IPS-NIHi7 (cell line): ENCODE measurements around the gene MTMR6.

ENCODE experiments used
- DNase-seq: peaks from one replicate; pipeline ENCODE4 v3.0.0; 2012; ENCODE audit warnings: mixed read lengths; ENCODE audit errors: extremely low spot score

Gene MTMR6

DNA sequence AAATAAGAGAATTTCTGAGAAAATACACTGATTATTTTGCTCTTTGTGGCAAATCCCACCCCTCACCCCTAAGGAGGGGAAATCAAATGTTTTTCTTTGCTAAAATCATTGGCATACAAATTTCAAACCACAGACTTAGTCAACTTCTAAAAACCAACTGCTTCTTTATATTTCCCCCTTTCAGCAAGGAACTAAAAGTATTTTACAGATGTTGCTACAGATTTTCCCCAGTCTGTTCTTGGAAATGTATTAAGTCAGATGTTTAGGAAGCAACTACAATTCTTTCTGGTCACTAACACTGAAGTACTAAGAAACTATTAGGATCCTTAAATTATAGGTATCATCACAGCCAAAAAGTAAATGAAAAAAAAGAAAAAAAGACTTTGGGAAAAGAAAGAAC is 6.9 kb downstream of the MTMR6 start:
- no peak for DNase-seq

DNA sequence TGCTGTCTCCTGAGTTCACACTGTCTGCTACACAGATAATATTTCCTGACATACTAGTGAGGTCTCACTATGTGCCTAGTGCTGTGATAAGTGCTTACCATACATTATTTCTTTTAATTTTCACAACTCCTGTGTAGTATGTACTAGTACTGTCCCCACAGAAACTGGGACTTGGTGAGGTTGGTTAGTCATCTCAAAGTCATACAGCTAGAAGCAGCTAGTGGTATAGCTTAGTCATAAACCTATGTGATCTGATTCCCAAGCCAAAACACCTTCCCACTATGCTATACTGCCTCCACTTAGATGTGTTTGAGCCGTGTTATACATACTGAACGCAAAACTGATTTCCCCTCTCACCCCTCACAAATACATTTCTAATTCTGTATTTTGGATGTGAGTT is 10.5 kb downstream of the MTMR6 start:
- DNase-seq: no peak

DNA sequence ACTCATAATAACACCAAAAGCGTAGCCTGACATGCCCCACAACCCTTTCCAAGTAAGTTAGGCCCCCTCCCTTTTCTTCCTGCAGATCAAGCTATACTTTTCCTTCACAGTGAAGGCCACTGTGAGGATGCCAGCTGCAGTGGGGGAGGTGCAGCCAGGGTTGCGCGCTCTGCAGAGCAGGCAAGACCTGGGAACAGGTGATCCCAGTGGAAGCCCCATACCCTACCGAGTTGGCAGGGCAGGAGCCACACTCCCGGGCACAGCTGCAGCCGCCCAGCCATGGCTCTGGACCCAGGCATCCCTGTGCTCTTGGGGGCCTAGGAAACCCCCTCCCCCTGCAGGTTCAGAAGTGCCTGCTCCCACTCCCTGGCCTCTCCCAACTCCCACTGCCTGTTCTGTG is 18.7 kb downstream of the MTMR6 start:
- no peak for DNase-seq

DNA sequence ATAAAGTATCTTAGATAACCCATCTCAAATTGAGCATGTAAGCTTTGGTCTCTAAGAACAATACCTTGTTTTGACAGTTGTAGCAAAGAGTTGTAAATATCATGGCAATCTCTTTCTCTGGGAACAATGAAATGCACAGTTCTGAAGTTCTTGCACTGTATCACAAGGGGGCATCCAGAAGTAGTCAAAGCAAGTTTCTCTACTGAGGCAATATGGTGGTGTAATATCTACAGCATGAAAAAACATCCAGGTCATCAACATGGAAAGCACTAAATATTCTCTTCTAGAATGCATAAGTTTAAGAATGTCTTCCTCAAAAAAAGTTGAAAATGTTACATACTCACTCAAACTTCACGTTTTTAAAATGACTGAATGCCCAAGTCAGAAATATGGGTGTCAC is 19.6 kb downstream of the MTMR6 start:
- no peak for DNase-seq

DNA sequence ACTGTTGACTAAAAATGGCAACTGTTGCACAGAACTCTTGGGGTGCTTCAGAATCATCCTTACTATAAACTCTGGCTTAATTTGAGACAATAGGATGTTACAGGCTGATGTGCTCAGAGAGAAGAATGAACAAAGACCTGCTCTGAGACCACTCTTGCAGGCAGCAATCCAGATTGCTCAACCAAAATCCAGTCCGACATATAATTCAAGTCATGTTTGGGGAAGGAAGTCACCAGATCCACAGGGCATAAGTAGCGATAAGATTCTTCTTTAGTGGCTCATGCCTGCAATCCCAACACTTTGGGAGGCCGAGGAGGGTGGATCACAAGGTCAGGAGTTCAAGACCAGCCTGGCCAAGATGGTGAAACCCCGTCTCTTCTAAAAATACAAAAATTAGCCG is 20.6 kb downstream of the MTMR6 start:
- no peak for DNase-seq

DNA sequence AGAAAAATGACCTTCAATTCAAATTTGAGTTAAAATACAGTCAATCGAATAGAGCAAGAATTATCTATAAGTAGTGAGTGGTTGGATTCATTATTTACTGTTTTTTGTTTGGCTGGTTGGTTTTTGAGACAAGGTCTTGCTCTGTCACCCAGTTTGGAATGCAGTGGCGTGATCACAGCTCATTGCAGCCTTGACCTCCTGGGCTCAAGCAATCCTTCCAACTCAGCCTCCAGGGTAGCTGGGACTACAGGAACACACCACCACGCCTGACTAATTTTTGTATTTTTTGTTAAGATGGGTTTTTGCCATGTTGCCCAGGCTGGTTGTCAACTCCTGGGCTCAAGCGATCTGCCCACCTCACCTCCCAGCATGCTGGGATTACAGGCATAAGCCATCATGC is 25.0 kb downstream of the MTMR6 start:
- DNase-seq: no peak

DNA sequence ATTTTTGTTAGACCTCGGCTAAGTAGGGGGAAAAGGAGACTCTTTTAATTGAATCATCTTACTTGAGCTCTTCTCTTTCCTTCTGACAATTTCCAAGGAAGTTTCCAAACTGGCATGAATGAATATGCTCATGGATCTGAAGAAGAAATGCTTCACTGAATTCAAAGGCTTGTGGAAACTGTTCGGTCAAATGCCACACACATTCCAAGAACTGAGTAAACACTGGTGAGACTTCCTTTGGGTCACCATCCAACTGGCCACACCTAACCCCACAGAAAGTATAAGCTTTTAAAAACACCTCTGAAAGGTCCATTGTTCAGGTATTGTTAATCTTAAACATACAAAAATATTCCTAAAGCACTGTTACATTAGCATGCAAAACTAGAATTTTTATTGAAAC is 33.6 kb downstream of the MTMR6 start:
- no peak for DNase-seq

DNA sequence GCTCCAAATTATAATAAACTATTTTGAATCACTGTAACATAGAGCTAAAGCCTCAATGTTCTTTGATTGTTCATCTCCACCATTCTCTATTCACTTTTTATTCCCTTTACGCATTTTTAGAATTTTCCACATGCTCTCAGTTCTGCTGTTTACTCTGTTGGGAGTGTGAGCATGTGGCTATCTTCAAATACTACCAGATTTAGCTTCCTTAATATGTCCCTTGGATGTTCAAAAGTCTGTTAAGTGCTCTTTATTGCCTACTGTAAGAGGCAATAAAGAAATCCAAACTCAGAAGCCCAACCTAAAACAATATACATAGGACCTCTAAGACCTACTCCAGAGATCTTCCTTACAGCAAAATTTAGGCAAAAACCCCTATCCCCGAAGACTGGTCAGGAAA is 34.5 kb downstream of the MTMR6 start:
- no peak for DNase-seq

DNA sequence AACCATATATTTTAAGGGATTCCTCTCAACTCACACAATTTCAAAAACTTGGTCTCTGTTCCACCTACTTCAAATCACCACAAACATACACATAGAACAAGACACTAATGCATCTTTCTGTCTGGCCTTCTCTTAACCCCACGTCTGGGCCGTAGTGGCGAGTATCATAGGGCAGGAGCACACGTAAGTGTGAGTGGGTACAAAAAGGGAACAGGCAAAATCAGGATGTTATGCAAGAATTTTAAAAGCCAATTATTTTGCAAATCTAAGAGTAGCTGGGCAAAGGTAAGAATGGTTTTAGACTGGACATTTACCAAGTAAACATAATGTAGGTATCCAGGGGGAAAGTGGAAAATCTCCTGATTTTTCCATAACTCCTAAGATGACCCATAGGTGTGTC is 35.1 kb downstream of the MTMR6 start:
- no peak for DNase-seq

DNA sequence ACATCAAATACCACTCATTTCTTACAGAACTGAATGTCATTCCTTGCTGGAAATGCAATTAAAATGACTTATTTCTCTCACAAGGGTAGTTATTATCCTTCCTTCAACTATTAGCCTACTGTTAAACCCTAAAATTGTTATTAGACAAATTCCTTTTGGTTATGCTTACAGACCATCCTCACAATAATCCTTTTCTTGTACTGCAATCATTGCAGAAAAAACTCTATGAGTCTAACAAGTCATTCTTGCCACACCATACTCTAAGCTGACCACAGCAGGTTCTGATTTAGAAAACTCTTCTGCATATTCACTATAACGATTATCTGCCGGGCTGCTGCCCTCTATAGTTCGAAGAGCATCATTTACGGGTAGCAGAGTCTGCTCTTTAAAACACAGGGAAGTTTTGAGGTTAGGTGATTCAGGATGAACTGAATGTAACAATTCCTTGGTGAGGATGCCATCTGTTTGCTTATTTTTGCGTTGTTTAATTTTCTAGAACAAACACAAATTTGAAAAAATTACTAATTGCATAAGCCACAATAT is 38.2 kb downstream of the MTMR6 start:
- peak; percentile 30 for DNase-seq

DNA sequence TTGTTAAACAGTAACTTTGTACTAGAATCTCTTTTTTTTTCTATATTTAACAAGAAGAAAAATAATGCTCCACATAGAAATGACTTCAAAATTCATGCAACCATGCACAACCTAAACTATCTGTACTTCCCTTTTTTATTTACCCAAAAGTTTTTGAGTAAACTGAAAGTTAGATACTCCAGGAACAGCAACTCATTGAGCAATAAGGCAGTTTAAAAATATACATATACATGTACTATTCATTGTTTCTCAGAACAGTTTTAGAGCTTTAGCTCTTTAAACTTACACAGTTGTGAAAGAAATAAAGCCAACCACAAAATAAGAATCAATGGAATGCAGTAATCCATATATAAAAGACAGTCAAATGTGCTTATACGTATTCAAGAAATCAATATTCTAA is 39.2 kb downstream of the MTMR6 start:
- DNase-seq: no peak

DNA sequence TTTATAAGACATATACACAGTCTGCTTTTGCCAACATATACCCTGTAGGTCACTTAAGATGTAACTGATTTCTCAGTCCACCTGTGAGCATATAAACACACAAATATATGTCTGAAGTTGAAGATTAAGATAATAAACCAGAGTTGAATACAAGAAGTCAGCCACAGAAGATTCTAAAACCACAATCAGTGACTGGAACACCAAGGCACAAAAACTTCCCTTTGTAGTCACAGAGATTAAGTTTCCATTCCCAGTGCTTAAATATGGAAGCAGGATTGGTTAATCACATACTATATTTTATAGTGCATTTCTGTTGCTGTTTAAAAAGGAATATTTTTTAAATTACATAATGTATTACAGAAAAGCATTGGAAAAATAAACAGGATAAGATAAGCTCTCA is 39.9 kb downstream of the MTMR6 start:
- no peak for DNase-seq

DNA sequence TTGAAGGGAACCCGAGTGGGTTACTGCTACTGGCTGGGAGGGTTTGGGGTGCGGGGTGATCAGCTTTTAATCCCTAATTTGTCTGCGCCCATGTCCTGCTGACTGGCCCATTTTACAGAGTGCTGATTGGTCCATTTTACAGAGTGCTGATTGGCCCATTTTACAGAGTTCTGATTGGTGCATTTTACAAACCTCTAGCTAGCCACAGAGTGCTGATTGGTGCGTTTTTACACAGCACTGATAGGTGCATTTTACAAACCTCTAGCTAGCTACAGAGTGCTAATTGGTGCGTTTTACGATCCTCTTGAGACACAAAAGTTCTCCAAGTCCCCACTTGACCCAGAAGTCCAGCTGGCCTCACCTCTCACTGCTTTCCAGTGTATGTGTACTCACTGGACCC is 43.2 kb downstream of the MTMR6 start:
- DNase-seq: no peak

DNA sequence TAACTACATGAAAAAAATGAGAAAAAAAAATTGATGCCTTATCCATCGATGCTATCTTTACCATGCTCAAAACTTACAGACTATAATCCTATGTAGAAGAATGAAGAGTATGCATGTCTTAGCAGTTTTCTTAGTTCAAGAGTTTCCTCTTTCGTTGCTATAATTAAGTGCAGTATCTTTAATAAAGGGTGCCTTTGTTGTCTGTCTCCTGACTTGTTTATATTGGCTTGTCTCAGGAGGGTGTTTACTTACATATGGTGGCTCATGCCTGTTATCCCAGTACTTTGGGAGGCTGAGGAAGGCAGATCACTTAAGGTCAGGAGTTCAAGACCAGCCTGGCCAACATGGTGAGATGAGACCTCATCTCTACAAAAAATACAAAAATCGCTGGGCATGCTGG is 44.3 kb downstream of the MTMR6 start:
- DNase-seq: no peak

DNA sequence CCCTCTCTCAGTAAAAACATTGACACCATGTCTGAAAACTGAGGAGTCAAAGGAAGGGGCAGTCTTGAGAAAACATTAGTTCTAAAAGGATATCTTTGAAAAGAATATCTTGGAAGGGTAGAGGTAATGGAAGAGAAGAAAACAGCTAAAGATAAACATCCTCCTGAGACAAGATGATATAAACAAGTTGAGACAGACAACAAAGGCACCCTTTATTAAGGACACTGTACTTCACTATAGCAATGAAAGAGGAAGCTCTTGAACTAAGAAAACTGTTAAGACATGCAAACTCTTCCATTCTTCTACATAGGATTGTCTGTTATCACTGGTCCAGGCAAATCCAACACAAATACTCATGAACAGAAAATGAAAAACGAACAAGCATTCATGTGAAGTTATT is 46.3 kb downstream of the MTMR6 start:
- DNase-seq: no peak

DNA sequence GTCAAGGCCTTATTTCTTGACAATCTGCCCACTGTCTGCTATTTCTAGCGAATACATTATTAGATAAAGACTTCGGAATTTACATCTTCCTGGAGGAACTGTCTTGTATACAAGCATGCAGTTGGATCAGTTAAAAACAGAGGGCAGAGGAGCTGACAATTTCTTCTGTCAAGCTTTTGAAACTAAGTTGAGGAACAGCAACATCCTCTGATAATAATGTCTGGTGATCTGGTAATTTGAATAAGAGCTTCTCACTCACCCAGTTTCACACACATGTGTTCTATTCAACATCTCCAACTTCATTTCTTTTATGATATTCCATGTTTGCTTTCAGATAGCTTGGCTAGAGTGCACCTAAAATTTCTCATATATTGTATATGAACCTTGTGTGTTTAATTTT is 50.2 kb downstream of the MTMR6 start:
- DNase-seq: no peak

DNA sequence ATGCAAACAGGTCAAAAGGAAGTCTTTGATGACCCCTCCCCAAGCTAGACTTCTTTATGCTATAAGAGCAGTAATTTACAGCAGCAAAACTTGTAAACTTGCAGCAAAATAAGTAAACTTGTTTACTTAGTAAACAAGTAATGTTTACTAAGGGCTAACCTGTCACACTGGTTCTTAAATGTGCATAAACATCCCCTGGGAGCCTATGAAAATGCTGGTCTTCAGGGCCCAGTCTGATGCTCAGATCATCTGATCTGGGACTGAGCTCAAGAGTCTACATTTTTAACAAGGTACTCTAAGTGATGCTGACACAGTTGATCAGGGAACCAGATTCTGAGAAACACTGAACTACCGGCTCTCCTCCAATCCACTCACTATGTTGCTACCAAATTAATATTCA is 53.4 kb downstream of the MTMR6 start:
- no peak for DNase-seq

DNA sequence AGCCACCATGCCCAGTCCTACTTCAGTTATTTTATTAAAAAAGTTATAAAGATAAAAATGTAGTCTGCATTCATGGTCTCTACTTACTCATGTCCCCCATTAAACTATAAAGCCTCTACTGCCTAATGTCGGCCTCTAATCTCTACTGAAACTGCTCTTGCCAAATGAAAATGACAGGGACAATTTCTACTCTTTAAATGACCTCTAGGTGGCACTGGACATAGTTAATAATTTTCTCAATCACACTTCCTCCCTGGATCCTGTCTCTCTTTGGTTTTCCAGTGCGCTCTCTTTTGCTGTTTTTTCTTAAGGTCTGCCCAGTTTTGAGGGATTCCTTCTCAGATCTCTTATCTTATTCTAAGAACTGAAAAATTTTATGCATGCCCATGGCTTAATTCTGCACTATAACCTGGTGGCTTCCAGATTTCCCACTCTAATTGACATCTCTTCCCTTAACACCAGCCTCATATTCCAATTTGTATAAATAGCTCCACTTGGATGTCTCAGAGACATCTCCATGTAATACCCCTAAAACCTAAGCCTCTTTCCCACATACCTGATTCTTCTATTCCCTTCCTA is 54.3 kb downstream of the MTMR6 start:
- peak; percentile 41 for DNase-seq

DNA sequence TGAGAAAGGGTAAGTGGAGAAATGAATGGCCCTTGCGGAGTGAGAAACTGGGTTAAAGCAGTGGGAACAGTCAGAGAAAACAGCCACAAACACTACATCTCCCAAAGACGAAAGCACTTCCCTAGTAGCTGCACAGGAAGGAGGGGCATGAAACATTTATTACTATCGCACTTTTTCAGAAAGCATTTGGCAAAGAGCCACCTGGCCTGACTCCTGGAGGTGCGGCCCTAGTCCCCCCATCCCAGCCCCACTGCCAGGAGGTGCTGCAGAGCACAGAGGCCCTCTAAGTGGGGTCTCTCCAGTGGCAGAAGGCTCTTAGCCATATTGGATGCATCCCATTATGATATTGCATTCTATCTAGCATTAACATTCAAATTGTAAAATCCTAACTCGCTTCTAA is 55.8 kb downstream of the MTMR6 start:
- DNase-seq: no peak

DNA sequence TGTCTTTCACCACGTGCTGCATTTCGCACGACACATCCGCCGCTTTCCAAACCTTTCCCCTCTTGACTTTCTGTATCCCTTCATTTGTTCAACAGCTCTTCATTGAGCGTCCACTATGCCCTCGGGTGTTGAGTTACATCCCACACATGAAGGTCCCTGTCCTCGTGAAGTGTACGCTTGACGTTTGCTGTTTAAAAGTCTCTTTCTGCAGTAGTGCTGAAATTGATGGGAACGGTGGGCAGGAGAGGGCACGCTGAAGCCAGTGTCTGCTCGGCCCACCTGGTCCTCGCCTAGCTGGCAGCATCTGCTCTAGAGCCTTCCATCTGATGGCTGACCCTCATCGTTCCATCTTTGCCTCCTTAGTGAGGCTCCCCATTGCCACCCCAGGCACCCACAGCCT is 59.6 kb downstream of the MTMR6 start:
- DNase-seq: no peak

DNA sequence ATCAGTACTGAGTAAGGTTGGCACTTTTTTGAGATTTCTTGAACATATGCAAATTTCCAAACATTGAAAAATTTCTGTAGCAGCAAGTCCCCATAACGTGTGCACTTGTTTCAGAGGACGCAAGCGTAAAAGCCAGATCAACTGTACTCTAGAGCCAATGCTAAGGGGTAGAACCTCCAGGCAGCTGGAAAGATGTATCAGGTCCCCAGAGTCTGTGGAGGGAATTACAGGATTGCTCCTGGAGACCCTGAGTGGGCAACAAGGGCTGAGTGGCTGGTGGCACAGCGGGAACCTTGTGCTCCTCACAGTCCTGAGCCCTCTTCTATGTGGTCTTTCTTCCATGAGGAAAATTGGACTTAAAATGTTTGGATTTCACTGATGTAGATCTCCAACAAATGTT is 61.3 kb downstream of the MTMR6 start:
- DNase-seq: no peak

DNA sequence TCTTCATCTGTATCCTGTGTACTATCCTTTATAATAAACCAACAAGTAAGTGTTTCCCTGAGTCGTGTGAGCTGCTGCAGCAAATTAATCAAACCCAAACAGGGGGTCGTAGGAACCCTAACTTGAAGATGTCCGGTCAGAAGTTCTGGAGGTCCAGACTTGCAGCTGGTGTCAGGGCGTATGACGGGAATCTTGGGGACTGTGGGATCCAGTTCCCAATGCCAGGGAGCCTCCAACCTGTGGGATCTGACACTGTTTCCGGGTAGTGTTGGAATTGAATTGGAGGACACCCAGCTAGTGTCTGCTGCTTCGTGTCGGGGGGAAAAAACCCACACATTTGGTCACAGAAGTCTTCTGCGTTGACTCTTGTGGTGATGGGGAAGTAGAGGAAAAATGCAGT is 63.1 kb downstream of the MTMR6 start:
- DNase-seq: no peak

DNA sequence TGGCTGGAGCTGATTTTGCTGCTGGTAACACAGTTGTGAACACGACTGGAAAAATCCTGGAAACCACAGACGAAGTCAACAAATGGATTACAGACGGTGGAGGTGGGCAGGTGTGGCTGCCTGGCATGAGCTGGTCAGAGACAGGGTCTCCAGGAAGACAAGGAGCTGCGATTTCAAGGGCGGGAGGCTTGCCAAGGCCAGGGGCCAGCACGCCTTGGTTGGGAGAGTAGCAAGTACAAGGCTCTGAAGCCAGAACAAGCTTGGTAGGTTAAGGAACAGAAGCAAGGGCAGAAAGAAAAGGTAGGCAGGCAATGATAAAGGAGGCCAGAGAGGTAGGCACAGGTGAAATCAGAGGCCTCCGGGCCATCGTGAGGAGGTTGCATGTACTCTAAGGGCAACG is 64.5 kb downstream of the MTMR6 start:
- DNase-seq: no peak

DNA sequence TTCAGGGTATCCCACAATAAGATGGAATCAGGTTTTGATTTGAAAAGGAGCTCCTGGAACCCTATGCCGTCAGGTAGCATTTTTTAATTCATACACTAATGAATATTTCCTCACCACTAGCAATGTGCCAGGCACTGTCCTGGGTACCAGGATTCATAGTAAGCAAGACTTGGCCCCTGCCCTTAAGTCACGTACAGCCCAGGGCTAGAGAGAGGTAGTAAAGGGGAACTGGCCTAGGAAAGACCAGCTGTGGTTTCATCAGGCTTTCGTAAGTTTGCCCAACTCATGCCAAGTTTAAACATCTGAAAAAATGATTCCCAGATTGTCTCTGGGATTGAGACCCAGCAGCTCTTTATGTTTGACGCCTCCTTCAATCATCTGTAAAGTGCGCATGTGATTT is 69.3 kb downstream of the MTMR6 start:
- no peak for DNase-seq
